SW480 (cell line): ENCODE results near the gene TTC38.

Source experiments
- DNase-seq: peaks from one replicate; pipeline ENCODE4 v3.0.0-alpha.2; 2016; ENCODE audit warnings: low spot score

The TTC38 gene

GRCh38 chr22:46267431-46268279, at the start of gene TTC38:
Gene TTC38, plus strand, starts transcription at chr22:46268008. Its CDS starts 32 bp downstream, at chr22:46268040.
- peak; percentile 82 for DNase-seq

GRCh38 chr22:46219636-46220035, 48.2 kb upstream of the TTC38 start:
- no peak for DNase-seq

- DNase-seq, result no peak
These were observed 46.9 kb upstream of the TTC38 start for GRCh38 chr22:46220921-46221320.

- DNase-seq, result no peak
These were observed 43.5 kb upstream of the TTC38 start for GRCh38 chr22:46224044-46224897.

GRCh38 chr22:46224898-46225290, 42.9 kb upstream of the TTC38 start:
- DNase-seq, result no peak

- no peak for DNase-seq
These were observed 42.2 kb upstream of the TTC38 start for GRCh38 chr22:46225631-46226030.

GRCh38 chr22:46226577-46226976, 41.2 kb upstream of the TTC38 start:
- DNase-seq, result no peak

GRCh38 chr22:46229701-46230100, 38.1 kb upstream of the TTC38 start:
- DNase-seq, result no peak

- DNase-seq, result no peak
These were observed 37.4 kb upstream of the TTC38 start for GRCh38 chr22:46230262-46230901.

GRCh38 chr22:46233231-46233630, 34.6 kb upstream of the TTC38 start:
- DNase-seq, result no peak

GRCh38 chr22:46234969-46235368, 32.8 kb upstream of the TTC38 start:
- no peak for DNase-seq

GRCh38 chr22:46237453-46238124, 30.2 kb upstream of the TTC38 start:
- DNase-seq, result no peak

- DNase-seq, result no peak
These were observed 29.3 kb upstream of the TTC38 start for GRCh38 chr22:46238541-46238940.

GRCh38 chr22:46239261-46240048, 28.4 kb upstream of the TTC38 start:
- DNase-seq, result no peak

GRCh38 chr22:46240073-46240472, 27.7 kb upstream of the TTC38 start:
- no peak for DNase-seq

- no peak for DNase-seq
These were observed 27.3 kb upstream of the TTC38 start for GRCh38 chr22:46240506-46240905.

- no peak for DNase-seq
These were observed 26.9 kb upstream of the TTC38 start for GRCh38 chr22:46240907-46241306.

- DNase-seq, result no peak
These were observed 26.3 kb upstream of the TTC38 start for GRCh38 chr22:46241396-46242007.

GRCh38 chr22:46242076-46242475, 25.7 kb upstream of the TTC38 start:
- no peak for DNase-seq

- no peak for DNase-seq
These were observed 23.0 kb upstream of the TTC38 start for GRCh38 chr22:46244771-46245170.

GRCh38 chr22:46245511-46245910, 22.3 kb upstream of the TTC38 start:
- DNase-seq, result no peak
